ENCODE results near the gene SWAP70. TPM values are rescaled to one million over a fixed set of nuclear protein-coding genes. Genes with fewer than 3 reads are reported as not detected.
A peak's percentile ranks its signal among the peaks of the same experiment; 100 is the strongest.

The SWAP70 gene
- 28.2 and 45.1 TPM in 2 replicates for total RNA-seq
- 45.4 and 74.4 TPM in 2 replicates for polyA plus RNA-seq
- 33.8 and 58.0 TPM in 2 replicates for polyA plus RNA-seq (2012)
- 23.5 and 25.1 TPM in 2 replicates for polyA minus RNA-seq (ENCODE audit: low replicate concordance)

DNA sequence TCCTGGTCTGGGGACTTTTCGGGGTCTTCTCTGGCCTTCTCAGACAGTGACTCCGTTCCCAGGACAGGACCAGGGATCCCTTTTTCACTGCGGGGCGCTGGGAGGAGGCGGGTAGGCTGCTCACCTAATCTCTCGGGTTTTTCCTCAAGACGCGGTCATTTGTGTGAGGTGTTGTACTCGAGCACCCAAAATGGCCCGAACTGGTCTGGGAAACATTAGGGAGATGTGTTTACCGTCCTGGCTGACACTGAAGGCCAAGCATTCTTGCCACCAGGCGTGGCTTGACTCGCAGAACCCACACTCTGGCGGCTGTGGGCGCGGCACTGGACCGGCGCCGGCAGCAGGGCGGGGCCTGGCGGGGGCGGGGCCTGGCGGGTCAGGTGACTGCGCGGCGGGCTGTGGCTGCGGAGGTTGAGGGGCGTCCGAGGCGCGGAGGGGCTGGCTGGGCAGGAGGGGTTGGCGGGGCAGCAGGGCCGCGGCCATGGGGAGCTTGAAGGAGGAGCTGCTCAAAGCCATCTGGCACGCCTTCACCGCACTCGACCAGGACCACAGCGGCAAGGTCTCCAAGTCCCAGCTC is at the start of gene SWAP70:
Gene SWAP70 (plus strand): TSS at position 379 of the 577 bp plus-strand sequence. CDS start 103 bp downstream, at position 482.
- peaks cover 47% of the 10 kb centered on the region for H3K79me2 ChIP-seq (ENCODE audit: control insufficient read depth, insufficient read depth, low read length)
- H3K27ac ChIP-seq (ENCODE audit: insufficient read depth, low read length) = peak within 1 kb of the TSS; percentile 91
- peak within 1 kb of the TSS; percentile 87 to 99 (median 94) for H3K4me3 ChIP-seq (replicated peaks in 1 of 4; ENCODE audit: control extremely low read depth in 1 of 4, insufficient read depth in 1 of 4, low read depth in 3 of 4, low read length in 4 of 4)
- DNase-seq (ENCODE audit: low read depth in 2 of 2) = peak; percentile 83 to 86
- no peak for TF ChIP-seq EZH2 (IDR thresholded peaks at IDR 0.05; ENCODE audit: low read length, missing control alignments)
- TF ChIP-seq, protein P1, sequence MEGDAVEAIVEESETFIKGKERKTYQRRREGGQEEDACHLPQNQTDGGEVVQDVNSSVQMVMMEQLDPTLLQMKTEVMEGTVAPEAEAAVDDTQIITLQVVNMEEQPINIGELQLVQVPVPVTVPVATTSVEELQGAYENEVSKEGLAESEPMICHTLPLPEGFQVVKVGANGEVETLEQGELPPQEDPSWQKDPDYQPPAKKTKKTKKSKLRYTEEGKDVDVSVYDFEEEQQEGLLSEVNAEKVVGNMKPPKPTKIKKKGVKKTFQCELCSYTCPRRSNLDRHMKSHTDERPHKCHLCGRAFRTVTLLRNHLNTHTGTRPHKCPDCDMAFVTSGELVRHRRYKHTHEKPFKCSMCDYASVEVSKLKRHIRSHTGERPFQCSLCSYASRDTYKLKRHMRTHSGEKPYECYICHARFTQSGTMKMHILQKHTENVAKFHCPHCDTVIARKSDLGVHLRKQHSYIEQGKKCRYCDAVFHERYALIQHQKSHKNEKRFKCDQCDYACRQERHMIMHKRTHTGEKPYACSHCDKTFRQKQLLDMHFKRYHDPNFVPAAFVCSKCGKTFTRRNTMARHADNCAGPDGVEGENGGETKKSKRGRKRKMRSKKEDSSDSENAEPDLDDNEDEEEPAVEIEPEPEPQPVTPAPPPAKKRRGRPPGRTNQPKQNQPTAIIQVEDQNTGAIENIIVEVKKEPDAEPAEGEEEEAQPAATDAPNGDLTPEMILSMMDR (conservative IDR thresholded peaks at IDR 0.05 in 1 of 2, IDR thresholded peaks at IDR 0.05 in 1 of 2; ENCODE audit: low read depth in 1 of 2, low read length in 2 of 2) = peak; percentile 53 to 56
- H2AFZ ChIP-seq (ENCODE audit: low read length) = peak within 1 kb of the TSS; percentile 87
- no peaks in the 10 kb centered on the region for H4K20me1 ChIP-seq (ENCODE audit: control insufficient read depth, extremely low read depth, insufficient read depth, low read length)
- H3K36me3 ChIP-seq (ENCODE audit: control insufficient read depth, insufficient read depth, low read length) = no peaks in the 10 kb centered on the region
- H3K4me1 ChIP-seq (ENCODE audit: control insufficient read depth, extremely low read depth, insufficient read depth, low read length) = peaks cover 3% of the 10 kb centered on the region
- H3K4me2 ChIP-seq (ENCODE audit: extremely low read depth, insufficient read depth, low read length) = peak within 1 kb of the TSS; percentile 97
- H3K9ac ChIP-seq (ENCODE audit: insufficient read depth, low read length) = peak within 1 kb of the TSS; percentile 79
- H3K27me3 ChIP-seq (ENCODE audit: control insufficient read depth, insufficient read depth, low read length) = no peaks in the 10 kb centered on the region
- no peaks in the 10 kb centered on the region for H3K9me3 ChIP-seq (ENCODE audit: control insufficient read depth, insufficient read depth, low read depth, low read length)

GRCh38 chr11:9615031-9615451 is 48.8 kb upstream of the SWAP70 start:
- H3K4me3 ChIP-seq (replicated peaks in 1 of 4; ENCODE audit: control extremely low read depth in 1 of 4, insufficient read depth in 1 of 4, low read depth in 3 of 4, low read length in 4 of 4) = peak overlapping the region in 1 of 4 experiments; percentile 53
- H2AFZ ChIP-seq (ENCODE audit: low read length) = no peak overlapping the region
- no peaks in the 10 kb centered on the region for H3K9me3 ChIP-seq (ENCODE audit: control insufficient read depth, insufficient read depth, low read depth, low read length)
- no peaks in the 10 kb centered on the region for H3K36me3 ChIP-seq (ENCODE audit: control insufficient read depth, insufficient read depth, low read length)
- peaks cover 26% of the 10 kb centered on the region for H3K4me1 ChIP-seq (ENCODE audit: control insufficient read depth, extremely low read depth, insufficient read depth, low read length)
- no peaks in the 10 kb centered on the region for H4K20me1 ChIP-seq (ENCODE audit: control insufficient read depth, extremely low read depth, insufficient read depth, low read length)
- peak overlapping the region; percentile 90 for H3K4me2 ChIP-seq (ENCODE audit: extremely low read depth, insufficient read depth, low read length)
- no peaks in the 10 kb centered on the region for H3K27me3 ChIP-seq (ENCODE audit: control insufficient read depth, insufficient read depth, low read length)
- no peaks in the 10 kb centered on the region for H3K79me2 ChIP-seq (ENCODE audit: control insufficient read depth, insufficient read depth, low read length)
- DNase-seq (ENCODE audit: low read depth in 2 of 2) = no peak
- H3K9ac ChIP-seq (ENCODE audit: insufficient read depth, low read length) = no peak overlapping the region
- H3K27ac ChIP-seq (ENCODE audit: insufficient read depth, low read length) = peak overlapping the region; percentile 100
- TF ChIP-seq, protein P1 (conservative IDR thresholded peaks at IDR 0.05 in 1 of 2, IDR thresholded peaks at IDR 0.05 in 1 of 2; ENCODE audit: low read depth in 1 of 2, low read length in 2 of 2) = no peak
- no peak for TF ChIP-seq EZH2 (IDR thresholded peaks at IDR 0.05; ENCODE audit: low read length, missing control alignments)

- TF ChIP-seq EZH2 (IDR thresholded peaks at IDR 0.05; ENCODE audit: low read length, missing control alignments) = no peak
- TF ChIP-seq, protein P1 (conservative IDR thresholded peaks at IDR 0.05 in 1 of 2, IDR thresholded peaks at IDR 0.05 in 1 of 2; ENCODE audit: low read depth in 1 of 2, low read length in 2 of 2) = no peak
- peak in 1 of 2 donors; percentile 40 for DNase-seq (ENCODE audit: low read depth in 2 of 2)
- Histone ChIP-seq H3K4me3 (replicated peaks in 1 of 4; ENCODE audit: control extremely low read depth in 1 of 4, insufficient read depth in 1 of 4, low read depth in 3 of 4, low read length in 4 of 4) (no peak overlapping the region), H2AFZ (ENCODE audit: low read length) (no peak overlapping the region), H3K27ac (ENCODE audit: insufficient read depth, low read length) (peak overlapping the region; percentile 16), H3K79me2 (ENCODE audit: control insufficient read depth, insufficient read depth, low read length) (no peaks in the 10 kb centered on the region), H3K27me3 (ENCODE audit: control insufficient read depth, insufficient read depth, low read length) (no peaks in the 10 kb centered on the region), H3K9ac (ENCODE audit: insufficient read depth, low read length) (no peak overlapping the region), H3K9me3 (ENCODE audit: control insufficient read depth, insufficient read depth, low read depth, low read length) (no peaks in the 10 kb centered on the region), H3K4me2 (ENCODE audit: extremely low read depth, insufficient read depth, low read length) (no peak overlapping the region), H3K4me1 (ENCODE audit: control insufficient read depth, extremely low read depth, insufficient read depth, low read length) (peaks cover 26% of the 10 kb centered on the region), H4K20me1 (ENCODE audit: control insufficient read depth, extremely low read depth, insufficient read depth, low read length) (no peaks in the 10 kb centered on the region), H3K36me3 (ENCODE audit: control insufficient read depth, insufficient read depth, low read length) (no peaks in the 10 kb centered on the region)
These were observed 47.7 kb upstream of the SWAP70 start for GRCh38 chr11:9616042-9616675.

Measured in fibroblast of lung (primary cell).